Measurements from ENCODE around the gene DSN1.
A peak's percentile ranks its signal among the peaks of the same experiment; 100 is the strongest.

DSN1 gene

GRCh38 chr20:36806049-36806448 lies 32.5 kb upstream of the DSN1 start:
- no peak for TF ChIP-seq RAD21 (IDR thresholded peaks at IDR 0.05; ENCODE audit: low read depth)
- no peak for TF ChIP-seq NFIC (IDR thresholded peaks at IDR 0.05)
- TF ChIP-seq FOXM1 (IDR thresholded peaks at IDR 0.05; ENCODE audit: borderline replicate concordance, low read depth) = no peak
- no peak for TF ChIP-seq CEBPB (IDR thresholded peaks at IDR 0.05)

GRCh38 chr20:36805396-36805795 lies 31.8 kb upstream of the DSN1 start:
- TF ChIP-seq, protein P1, sequence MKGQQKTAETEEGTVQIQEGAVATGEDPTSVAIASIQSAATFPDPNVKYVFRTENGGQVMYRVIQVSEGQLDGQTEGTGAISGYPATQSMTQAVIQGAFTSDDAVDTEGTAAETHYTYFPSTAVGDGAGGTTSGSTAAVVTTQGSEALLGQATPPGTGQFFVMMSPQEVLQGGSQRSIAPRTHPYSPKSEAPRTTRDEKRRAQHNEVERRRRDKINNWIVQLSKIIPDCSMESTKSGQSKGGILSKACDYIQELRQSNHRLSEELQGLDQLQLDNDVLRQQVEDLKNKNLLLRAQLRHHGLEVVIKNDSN (IDR thresholded peaks at IDR 0.05) = no peak
- TF ChIP-seq TEAD4 (IDR thresholded peaks at IDR 0.05) = no peak
- TF ChIP-seq REST (IDR thresholded peaks at IDR 0.05; ENCODE audit: low read depth) = no peak
- TF ChIP-seq TCF12 (IDR thresholded peaks at IDR 0.05; ENCODE audit: low read depth) = no peak
- TF ChIP-seq NFIC (IDR thresholded peaks at IDR 0.05) = no peak
- no peak for TF ChIP-seq CEBPB (IDR thresholded peaks at IDR 0.05)
- TF ChIP-seq FOXM1 (IDR thresholded peaks at IDR 0.05; ENCODE audit: borderline replicate concordance, low read depth) = no peak
- TF ChIP-seq TAF1 (IDR thresholded peaks at IDR 0.05; ENCODE audit: low read depth) = no peak
- TF ChIP-seq YY1 (IDR thresholded peaks at IDR 0.05; ENCODE audit: low read depth) = no peak
- TF ChIP-seq MAX (IDR thresholded peaks at IDR 0.05) = no peak
- no peak for TF ChIP-seq ZBTB7A (IDR thresholded peaks at IDR 0.05; ENCODE audit: low read depth)
- TF ChIP-seq RAD21 (IDR thresholded peaks at IDR 0.05; ENCODE audit: low read depth) = no peak

- no peak for TF ChIP-seq CREB1 (IDR thresholded peaks at IDR 0.05; ENCODE audit: low read depth)
- no peak for TF ChIP-seq TAF1 (IDR thresholded peaks at IDR 0.05; ENCODE audit: low read depth)
- TF ChIP-seq CEBPB (IDR thresholded peaks at IDR 0.05) = no peak
- no peak for TF ChIP-seq TEAD4 (IDR thresholded peaks at IDR 0.05)
- no peak for TF ChIP-seq TCF12 (IDR thresholded peaks at IDR 0.05; ENCODE audit: low read depth)
- TF ChIP-seq, protein P1 (IDR thresholded peaks at IDR 0.05) = no peak
- TF ChIP-seq MAX (IDR thresholded peaks at IDR 0.05) = no peak
- TF ChIP-seq YY1 (IDR thresholded peaks at IDR 0.05; ENCODE audit: low read depth) = no peak
- no peak for TF ChIP-seq NFIC (IDR thresholded peaks at IDR 0.05)
- TF ChIP-seq EGR1 (IDR thresholded peaks at IDR 0.05) = no peak
Observed at GRCh38 chr20:36804425-36804824, 30.9 kb upstream of the DSN1 start.

DNA sequence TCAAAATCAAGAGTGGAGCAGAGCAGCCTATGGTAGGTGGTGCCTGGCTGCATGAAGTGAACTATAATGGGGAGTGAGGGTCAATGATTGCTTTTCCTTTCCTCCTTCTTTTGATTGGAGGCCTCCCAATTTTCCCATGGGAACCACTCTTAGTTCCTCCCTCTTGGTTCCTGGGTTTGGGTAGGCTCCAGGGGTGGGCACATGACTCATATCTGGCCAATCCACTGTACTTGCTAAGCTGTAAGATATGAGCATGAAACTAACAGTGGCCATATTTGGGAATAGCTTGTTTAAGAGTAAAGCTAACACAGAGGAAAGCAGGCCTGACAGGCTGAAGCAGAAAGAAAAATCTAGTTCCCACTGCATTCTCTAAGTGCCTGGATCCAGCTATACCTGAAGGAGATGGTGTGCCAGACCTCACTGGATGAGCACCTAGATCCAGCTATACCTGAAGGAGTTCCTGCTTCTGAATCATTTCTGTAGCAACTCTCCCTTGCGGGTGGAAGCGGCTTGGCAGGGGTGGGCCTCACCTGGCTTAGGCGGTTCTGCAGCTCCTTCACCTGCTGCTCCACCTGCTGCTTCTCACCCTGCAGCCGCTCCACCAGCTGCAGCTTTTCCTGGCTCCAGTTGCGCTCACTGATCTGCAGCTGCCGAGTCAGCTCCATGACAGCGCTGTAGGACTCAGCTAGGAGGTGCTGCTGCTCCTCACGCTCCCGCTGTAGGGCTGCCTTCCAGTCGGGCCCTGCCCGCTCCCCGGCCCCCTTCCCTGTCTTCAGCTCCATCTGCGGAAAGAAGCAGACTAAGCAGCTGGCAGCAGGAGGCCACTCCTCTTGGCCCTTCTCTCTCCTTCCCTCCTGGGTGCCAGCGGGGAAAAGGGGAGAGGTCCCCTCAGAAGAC lies 29.0 kb upstream of the DSN1 start:
- TF ChIP-seq, protein P1 (IDR thresholded peaks at IDR 0.05) = peak; percentile 83
- TF ChIP-seq TEAD4 (IDR thresholded peaks at IDR 0.05) = no peak

GRCh38 chr20:36800410-36800809 lies 26.8 kb upstream of the DSN1 start:
- TF ChIP-seq ZBTB7A (IDR thresholded peaks at IDR 0.05; ENCODE audit: low read depth) (no peak), TCF12 (IDR thresholded peaks at IDR 0.05; ENCODE audit: low read depth) (no peak), YY1 (IDR thresholded peaks at IDR 0.05; ENCODE audit: low read depth) (no peak), EGR1 (IDR thresholded peaks at IDR 0.05) (no peak), TEAD4 (IDR thresholded peaks at IDR 0.05) (no peak), EP300 (IDR thresholded peaks at IDR 0.05; ENCODE audit: borderline replicate concordance) (no peak), RAD21 (IDR thresholded peaks at IDR 0.05; ENCODE audit: low read depth) (no peak), REST (IDR thresholded peaks at IDR 0.05; ENCODE audit: low read depth) (no peak), TAF1 (IDR thresholded peaks at IDR 0.05; ENCODE audit: low read depth) (no peak)

DNA sequence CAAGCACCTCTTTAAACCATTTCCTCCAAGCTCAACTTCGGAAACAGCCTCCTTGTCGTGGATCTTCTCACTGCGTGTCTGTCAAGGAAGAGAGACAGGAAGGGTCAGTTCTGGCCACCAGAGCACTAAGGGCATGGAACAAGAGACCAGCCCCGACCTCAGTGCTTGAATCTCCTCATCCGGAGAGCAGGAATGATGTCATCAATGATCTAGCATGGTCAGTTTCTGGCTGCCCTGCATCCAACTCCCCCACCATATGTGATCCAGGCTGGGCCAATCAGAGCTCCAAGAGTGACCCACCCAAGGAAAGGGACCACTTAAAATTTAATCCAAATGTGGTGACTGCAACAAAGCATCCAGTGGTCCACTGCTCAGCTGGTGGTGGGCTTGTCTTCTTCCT lies 23.3 kb upstream of the DSN1 start:
- TF ChIP-seq YY1 (IDR thresholded peaks at IDR 0.05; ENCODE audit: low read depth) (no peak), CREB1 (IDR thresholded peaks at IDR 0.05; ENCODE audit: low read depth) (no peak), CEBPB (IDR thresholded peaks at IDR 0.05) (no peak), ZBTB7A (IDR thresholded peaks at IDR 0.05; ENCODE audit: low read depth) (no peak), EP300 (IDR thresholded peaks at IDR 0.05; ENCODE audit: borderline replicate concordance) (no peak), REST (IDR thresholded peaks at IDR 0.05; ENCODE audit: low read depth) (no peak), MAX (IDR thresholded peaks at IDR 0.05) (no peak), TEAD4 (IDR thresholded peaks at IDR 0.05) (no peak), NFIC (IDR thresholded peaks at IDR 0.05) (no peak), TAF1 (IDR thresholded peaks at IDR 0.05; ENCODE audit: low read depth) (no peak), RAD21 (IDR thresholded peaks at IDR 0.05; ENCODE audit: low read depth) (no peak)
- TF ChIP-seq, protein P1 (IDR thresholded peaks at IDR 0.05) = no peak
